GM10248 (cell line): ENCODE results near the gene SLIT3.

ENCODE experiments used
- CTCF ChIA-PET: fragments of 300-600 bp; sonication (Branson Sonifier 250); formaldehyde crosslinking; extraction: SDS; loops from one replicate; lab custom pipeline; 2021; ENCODE audit warnings: antibody characterized with exemption; lab: Yijun Ruan, JAX
- POLR2A ChIA-PET: fragments of 350-650 bp; sonication (Branson Sonifier 250); formaldehyde crosslinking; extraction: SDS; loops from one replicate; lab custom pipeline; 2020; ENCODE audit warnings: antibody characterized with exemption; lab: Yijun Ruan, JAX
- DNase-seq: peaks from one replicate; pipeline ENCODE4 v3.0.0; 2012; ENCODE audit errors: extremely low spot score
- CTCF ChIP-seq: IDR thresholded peaks from 2 replicates; pipeline ENCODE4 v1.5.1; 2012; ENCODE audit warnings: mild to moderate bottlenecking, low read depth; ENCODE audit errors: extremely low read depth, missing control alignments, control extremely low read depth

SLIT3 gene

GRCh38 chr5:168707716-168708695 lies 592.9 kb downstream of the SLIT3 start:
- POLR2A ChIA-PET = no interaction called here
- CTCF ChIA-PET = interaction anchor here (0.7 to 1.1 kb wide), 2 partner anchors 31 to 595 kb away, joined by 3 read pairs; no protein-coding TSS in a partner anchor
- DNase-seq = no peak
- no peak for TF ChIP-seq CTCF

GRCh38 chr5:168706655-168707069 lies 594.3 kb downstream of the SLIT3 start:
- DNase-seq = no peak
- TF ChIP-seq CTCF = peak; percentile 44
- ChIA-PET POLR2A (no interaction called here), CTCF (interaction anchor here (1.0 to 1.3 kb wide), 4 partner anchors 9 to 1364 kb away, joined by 3 to 4 read pairs (median 3); no protein-coding TSS in a partner anchor)

GRCh38 chr5:168705321-168705720 lies 595.6 kb downstream of the SLIT3 start:
- DNase-seq = no peak
- no peak for TF ChIP-seq CTCF
- CTCF ChIA-PET = interaction anchor here (1.0 to 2.0 kb wide), 5 partner anchors 16 to 876 kb away, joined by 3 to 7 read pairs (median 4); no protein-coding TSS in a partner anchor
- POLR2A ChIA-PET = no interaction called here

- POLR2A ChIA-PET = no interaction called here
- CTCF ChIA-PET = no interaction called here
- TF ChIP-seq CTCF = no peak
- no peak for DNase-seq
Measured at GRCh38 chr5:168702511-168702910, 598.4 kb downstream of the SLIT3 start.

- CTCF ChIA-PET = no interaction called here
- POLR2A ChIA-PET = no interaction called here
- DNase-seq = no peak
- no peak for TF ChIP-seq CTCF
Measured at GRCh38 chr5:168701641-168702040, 599.3 kb downstream of the SLIT3 start.

- ChIA-PET CTCF (no interaction called here), POLR2A (no interaction called here)
- DNase-seq = no peak
- no peak for TF ChIP-seq CTCF
Measured at GRCh38 chr5:168699002-168699401, 601.9 kb downstream of the SLIT3 start.
